CD4-positive, alpha-beta T cell treated with Interleukin-17A for 4 hours (primary cell): Measurements from ENCODE around the gene CLRN1.
"Not testable (repeated sequence)": the region's sequence is repeated elsewhere in the genome, so short reads cannot be mapped to it uniquely, and the experiment has no call there.

Source experiments
- DNase-seq: peaks from one replicate; pipeline ENCODE4 v3.0.0-alpha.2; 2020; ENCODE audit warnings: mixed read lengths

The CLRN1 gene, protein sequence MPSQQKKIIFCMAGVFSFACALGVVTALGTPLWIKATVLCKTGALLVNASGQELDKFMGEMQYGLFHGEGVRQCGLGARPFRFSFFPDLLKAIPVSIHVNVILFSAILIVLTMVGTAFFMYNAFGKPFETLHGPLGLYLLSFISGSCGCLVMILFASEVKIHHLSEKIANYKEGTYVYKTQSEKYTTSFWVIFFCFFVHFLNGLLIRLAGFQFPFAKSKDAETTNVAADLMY

GRCh38 chr3:150972366-150973071, at the start of gene CLRN1:
TSS of gene CLRN1 (minus strand) at chr3:150972727. CDS start at chr3:150972708, 19 bp downstream.
- no peak for DNase-seq

DNA sequence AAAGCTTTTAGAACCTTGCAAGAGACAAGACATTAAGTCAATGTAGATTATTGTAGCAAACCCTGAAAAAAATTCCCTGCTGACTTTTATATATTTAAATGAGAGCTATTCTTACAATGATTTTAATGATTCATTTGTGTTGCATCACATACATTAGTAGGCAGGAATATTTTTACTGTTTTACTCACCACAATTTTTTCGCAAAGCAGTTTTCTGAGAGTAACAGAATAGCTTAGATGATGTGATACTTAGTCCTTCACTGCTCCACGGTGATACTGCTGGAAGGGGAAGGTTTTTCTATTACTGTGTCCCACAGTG, 43.9 kb upstream of the CLRN1 start:
- no peak for DNase-seq

GRCh38 chr3:151015767-151016477, 43.4 kb upstream of the CLRN1 start:
- DNase-seq = no peak

DNA sequence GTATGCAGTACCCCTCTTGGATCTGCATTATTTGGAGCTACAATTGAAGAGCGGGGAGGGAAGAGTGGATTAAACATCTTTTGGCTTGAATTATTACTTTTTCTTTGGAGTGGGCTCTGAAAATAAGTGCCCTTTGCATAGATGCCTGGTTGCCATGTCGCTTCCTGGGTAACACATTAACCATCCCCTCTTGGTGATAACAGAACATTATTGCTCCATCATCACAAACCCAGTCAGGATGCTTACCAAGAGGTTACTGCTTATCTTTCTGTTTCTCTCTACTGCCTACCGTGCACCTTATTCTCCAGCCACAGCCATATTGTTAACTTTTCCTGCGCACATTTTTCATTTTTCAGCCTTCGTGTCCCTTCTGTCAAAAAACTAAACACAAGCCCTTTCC, 42.7 kb upstream of the CLRN1 start:
- no peak for DNase-seq

GRCh38 chr3:151014501-151015018, 42.0 kb upstream of the CLRN1 start:
- DNase-seq = no peak

DNA sequence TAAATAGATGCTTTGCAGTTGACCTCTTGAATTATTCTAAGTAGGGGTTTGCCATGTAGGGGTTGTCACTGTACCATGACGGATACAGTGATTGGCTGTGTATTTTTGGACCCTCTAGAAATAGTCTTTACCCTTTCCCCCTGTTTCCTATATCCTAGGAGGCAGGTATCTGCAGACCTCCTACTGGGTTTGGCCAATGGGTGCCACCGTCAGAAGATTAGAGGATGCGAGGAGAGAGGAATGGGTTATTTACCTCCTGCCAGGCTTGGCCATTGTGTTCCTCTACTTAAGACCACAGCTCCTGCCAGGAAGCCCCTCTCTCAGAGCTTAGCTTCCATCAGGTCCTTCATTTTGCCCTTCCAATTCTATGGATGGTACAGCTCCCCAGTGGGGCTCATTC, 40.2 kb upstream of the CLRN1 start:
- no peak for DNase-seq

GRCh38 chr3:151011427-151011826, 38.9 kb upstream of the CLRN1 start:
- no peak for DNase-seq

GRCh38 chr3:151009981-151010380, 37.5 kb upstream of the CLRN1 start:
- DNase-seq = no peak

GRCh38 chr3:151009430-151009829, 36.9 kb upstream of the CLRN1 start:
- DNase-seq = no peak

GRCh38 chr3:151008699-151009098, 36.2 kb upstream of the CLRN1 start:
- no peak for DNase-seq

- DNase-seq = no peak
Observed at GRCh38 chr3:151003768-151004134, 31.2 kb upstream of the CLRN1 start.

- DNase-seq = no peak
Observed at GRCh38 chr3:151003029-151003767, 30.7 kb upstream of the CLRN1 start.

DNA sequence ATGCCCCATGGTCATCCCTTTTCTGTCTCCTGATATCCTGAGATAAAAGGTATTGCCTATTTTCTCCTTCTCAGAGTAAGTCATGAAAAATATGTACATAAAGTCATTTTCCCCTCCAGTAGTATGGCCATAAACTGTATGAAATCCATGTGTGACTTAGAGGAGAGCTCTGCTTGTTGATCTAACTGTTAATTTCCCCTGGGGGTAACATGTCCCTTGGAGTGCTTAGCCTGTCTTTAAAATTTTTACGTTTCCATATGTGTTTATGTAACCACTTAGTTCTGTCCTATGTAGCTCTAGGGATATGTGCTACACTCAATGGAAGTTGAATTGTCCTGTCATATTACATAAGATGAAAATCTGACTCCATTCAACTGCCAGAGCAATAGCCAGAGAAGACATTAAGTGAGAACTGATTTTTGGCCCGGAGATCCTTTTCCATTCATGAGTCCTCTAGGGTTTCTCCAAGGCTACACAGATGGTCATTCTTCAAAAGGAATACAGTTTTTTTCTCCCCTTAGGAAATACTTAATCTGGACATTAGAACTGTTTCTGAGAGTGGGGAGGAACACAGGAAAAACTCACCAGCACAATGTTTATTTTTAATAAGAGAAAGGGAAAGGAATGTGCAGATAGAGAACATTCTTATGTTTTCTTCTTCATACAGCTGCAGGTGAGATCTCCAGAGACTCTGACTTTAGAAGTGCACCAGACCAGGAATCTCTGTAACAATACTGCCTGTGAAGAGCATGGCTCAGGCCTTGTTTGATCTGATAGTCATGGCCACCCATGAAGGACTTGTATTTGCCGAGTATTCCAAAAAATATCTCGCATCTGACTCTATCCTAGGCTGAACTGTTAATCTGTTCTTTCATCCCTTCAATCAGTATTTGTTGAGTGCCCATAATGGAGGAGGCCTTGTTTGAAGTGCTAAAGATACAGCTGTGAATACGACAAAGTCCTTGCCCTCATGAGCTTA, 29.8 kb upstream of the CLRN1 start:
- no peak for DNase-seq

DNA sequence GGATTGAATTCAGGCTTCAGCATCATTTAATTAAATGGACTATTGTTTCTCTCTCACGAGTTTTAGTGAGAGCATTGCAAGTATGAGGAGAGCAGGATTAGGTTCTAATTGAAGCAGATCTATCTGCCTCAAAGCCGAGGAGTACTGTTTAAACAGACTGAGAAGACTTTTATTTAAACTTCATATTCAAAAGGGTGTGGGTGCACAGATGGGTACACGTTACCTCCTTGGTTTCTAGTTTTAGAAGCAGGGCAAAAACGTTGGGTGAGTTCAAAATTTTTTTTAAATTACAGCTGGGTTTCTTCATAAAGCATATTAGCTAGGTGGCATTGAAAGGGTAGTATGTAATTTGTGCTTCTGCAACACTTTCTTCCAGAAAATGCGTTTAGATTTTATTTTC, 26.5 kb upstream of the CLRN1 start:
- DNase-seq = no peak

- DNase-seq = no peak
Observed at GRCh38 chr3:150996731-150997130, 24.2 kb upstream of the CLRN1 start.

- DNase-seq = no peak
Observed at GRCh38 chr3:150995510-150995909, 23.0 kb upstream of the CLRN1 start.

- no peak for DNase-seq
Observed at GRCh38 chr3:150989208-150989607, 16.7 kb upstream of the CLRN1 start.

DNA sequence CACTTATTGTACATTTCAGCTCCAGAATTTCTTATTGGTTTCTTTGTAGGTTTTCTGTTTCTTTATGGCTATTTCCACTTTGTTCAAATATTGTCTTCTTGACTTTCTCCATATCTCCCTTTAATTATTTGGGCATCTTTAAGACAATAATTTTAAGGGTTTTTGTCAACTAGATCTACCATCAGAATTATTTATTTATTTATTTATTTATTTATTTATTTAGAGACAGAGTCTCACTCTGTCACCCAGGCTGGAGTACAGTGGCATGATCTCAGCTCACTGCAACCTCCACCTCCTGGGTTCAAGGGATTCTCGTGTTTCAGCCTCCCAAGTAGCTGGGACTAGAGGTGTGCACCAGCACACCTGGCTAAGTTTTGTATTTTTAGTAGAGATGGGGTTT, 15.9 kb upstream of the CLRN1 start:
- not testable (repeated sequence) for DNase-seq

GRCh38 chr3:150985711-150986110, 13.2 kb upstream of the CLRN1 start:
- no peak for DNase-seq

DNA sequence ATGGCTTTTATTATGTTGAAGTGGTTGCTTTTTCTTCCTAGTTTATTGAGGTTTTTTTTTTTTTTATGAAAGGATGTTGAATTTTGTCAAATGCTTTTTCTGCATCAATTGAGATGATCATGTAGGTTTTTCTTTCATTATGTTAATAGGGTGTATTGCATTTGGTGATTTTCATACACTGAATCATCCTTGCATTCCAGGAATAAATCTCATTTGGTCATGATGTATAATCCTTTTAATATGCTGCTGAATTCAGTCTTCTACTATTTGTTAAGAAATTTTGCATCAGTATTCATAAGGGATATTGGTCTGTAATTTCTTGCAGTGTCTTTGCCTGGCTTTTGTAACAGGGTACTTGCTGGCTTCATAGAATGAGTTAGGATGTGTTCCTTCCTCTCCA, 11.5 kb upstream of the CLRN1 start:
- DNase-seq = no peak

GRCh38 chr3:150978566-150979148, 6.1 kb upstream of the CLRN1 start:
- DNase-seq = no peak

DNA sequence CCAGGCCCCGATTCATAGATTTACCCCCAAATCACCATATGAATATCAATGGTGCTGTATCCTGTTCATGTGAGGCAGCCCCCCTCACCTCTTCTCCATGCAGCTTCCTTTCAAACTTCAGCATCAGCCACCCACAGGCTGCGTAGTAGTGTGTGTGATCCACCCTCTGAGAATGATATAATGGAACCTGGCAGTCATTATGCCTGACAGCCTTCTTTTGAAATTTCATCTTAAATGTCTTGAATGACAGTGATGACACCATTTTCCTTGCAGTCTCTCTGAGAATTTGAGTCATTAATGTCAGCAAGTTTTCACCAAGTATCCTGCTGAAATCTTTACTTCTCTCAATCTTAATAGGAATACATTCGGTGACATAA, 3.5 kb upstream of the CLRN1 start:
- DNase-seq = no peak
